Activated effector memory CD4-positive, alpha-beta T cell treated with Interleukin-2 at 50 U/mL for 16 hours (primary cell): Measurements from ENCODE around the gene KCP.

Source experiments
- DNase-seq: peaks from one replicate; pipeline ENCODE4 v3.0.0-alpha.2; 2020

Gene KCP

GRCh38 chr7:128886391-128887168 is 23.9 kb downstream of the KCP start:
- DNase-seq, result no peak

GRCh38 chr7:128885370-128886187 is 24.9 kb downstream of the KCP start:
- no peak for DNase-seq

- DNase-seq, result no peak
Observed at GRCh38 chr7:128884561-128885369, 25.7 kb downstream of the KCP start.

- DNase-seq, result peak; percentile 72
Observed at GRCh38 chr7:128883622-128884448, 26.7 kb downstream of the KCP start.

- DNase-seq, result no peak
Observed at GRCh38 chr7:128882134-128882533, 28.4 kb downstream of the KCP start.

GRCh38 chr7:128881458-128882125 is 28.9 kb downstream of the KCP start:
- DNase-seq, result no peak

- DNase-seq, result no peak
Observed at GRCh38 chr7:128880791-128881457, 29.6 kb downstream of the KCP start.

GRCh38 chr7:128879939-128880746 is 30.4 kb downstream of the KCP start:
- DNase-seq, result no peak

- DNase-seq, result no peak
Observed at GRCh38 chr7:128879461-128879938, 31.0 kb downstream of the KCP start.

- DNase-seq, result no peak
Observed at GRCh38 chr7:128878226-128879105, 32.0 kb downstream of the KCP start.

GRCh38 chr7:128877756-128878120 is 32.8 kb downstream of the KCP start:
- no peak for DNase-seq

- no peak for DNase-seq
Observed at GRCh38 chr7:128876978-128877755, 33.3 kb downstream of the KCP start.

- no peak for DNase-seq
Observed at GRCh38 chr7:128876586-128876977, 33.9 kb downstream of the KCP start.

- no peak for DNase-seq
Observed at GRCh38 chr7:128876127-128876526, 34.4 kb downstream of the KCP start.

- no peak for DNase-seq
Observed at GRCh38 chr7:128875523-128875948, 35.0 kb downstream of the KCP start.

GRCh38 chr7:128874140-128875031 is 36.1 kb downstream of the KCP start:
- no peak for DNase-seq

- no peak for DNase-seq
Observed at GRCh38 chr7:128873234-128873633, 37.3 kb downstream of the KCP start.
